PC-3 (cell line): Measurements from ENCODE around the gene EFCAB9. TPM values are rescaled to one million over a fixed set of nuclear protein-coding genes. Genes with fewer than 3 reads are reported as not detected.

Experiments
- ATAC-seq: fragments of 200-7000 bp; cut with Tn5 transposase; 2 replicates; pipeline ENCODE4 v1.9.1; 2020; ENCODE audit warnings: mild to moderate bottlenecking, moderate library complexity
- BruUV-seq: library from RNA; stranded (reverse); fragments of 400-500 nt; replicated peaks from 2 replicates; lab custom pipeline; 2021; lab: Mats Ljungman, UMichigan
- CTCF ChIA-PET: fragments of 300-600 bp; sonication (Branson Sonifier 250); formaldehyde crosslinking; loops from one replicate; lab custom pipeline; 2022; ENCODE audit warnings: antibody characterized with exemption; lab: Charles Lee
- POLR2A ChIA-PET: fragments of 300-600 bp; sonication (Branson Sonifier 250); formaldehyde crosslinking; loops from one replicate; lab custom pipeline; 2022; ENCODE audit warnings: antibody characterized with exemption; ENCODE audit not compliant: unreplicated experiment; lab: Charles Lee
- DNase-seq: peaks from one replicate; pipeline ENCODE4 v3.0.0-alpha.2; 2015
- H2AFZ ChIP-seq: fragments of 300-600 bp; sonication (generic); 2 replicates; pipeline ENCODE4 v1.6.0; 2016; ENCODE audit warnings: antibody characterized with exemption, low read length
- H3F3A ChIP-seq: fragments of 300-600 bp; sonication (generic); one replicate; pipeline ENCODE4 v1.6.0; 2017; ENCODE audit warnings: antibody characterized with exemption, low read length, control low read depth, mild to moderate bottlenecking; ENCODE audit not compliant: unreplicated experiment
- H3K27ac ChIP-seq: fragments of 300-600 bp; sonication (generic); 2 replicates; pipeline ENCODE4 v1.5.1; 2016; ENCODE audit warnings: mild to moderate bottlenecking, low read length
- H3K27me3 ChIP-seq: fragments of 300-600 bp; sonication (generic); 2 replicates; pipeline ENCODE4 v1.6.1; 2016; ENCODE audit warnings: low read length, mixed read lengths
- H3K36me3 ChIP-seq: fragments of 300-600 bp; sonication (generic); 2 replicates; pipeline ENCODE4 v1.6.1; 2016; ENCODE audit warnings: low read depth, mixed run types, low read length, mixed read lengths
- H3K4me1 ChIP-seq: fragments of 300-600 bp; sonication (generic); 2 replicates; pipeline ENCODE4 v1.5.1; 2016; ENCODE audit warnings: low read length; ENCODE audit not compliant: insufficient read depth
- H3K4me2 ChIP-seq: fragments of 300-600 bp; sonication (generic); 2 replicates; pipeline ENCODE4 v1.6.0; 2016; ENCODE audit warnings: low read length
- H3K4me3 ChIP-seq: fragments of 300-600 bp; sonication (generic); 2 replicates; pipeline ENCODE4 v1.5.1; 2016; ENCODE audit warnings: mild to moderate bottlenecking, low read length, mixed read lengths
- H3K79me2 ChIP-seq: fragments of 300-600 bp; sonication (generic); 2 replicates; pipeline ENCODE4 v1.6.1; 2017; ENCODE audit warnings: low read length, mixed read lengths
- H3K9ac ChIP-seq: fragments of 300-600 bp; sonication (generic); 2 replicates; pipeline ENCODE4 v1.6.0; 2016; ENCODE audit warnings: mild to moderate bottlenecking, low read length
- H3K9me2 ChIP-seq: fragments of 300-600 bp; sonication (generic); replicated peaks from 2 replicates; pipeline ENCODE4 v1.6.1; 2016; ENCODE audit warnings: mixed run types, low read length, mixed read lengths
- H3K9me3 ChIP-seq: fragments of 300-600 bp; sonication (generic); 2 replicates; pipeline ENCODE4 v1.6.1; 2016; ENCODE audit warnings: low read length, mixed read lengths
- H4K20me1 ChIP-seq: fragments of 300-600 bp; sonication (generic); 2 replicates; pipeline ENCODE4 v1.6.1; 2016; ENCODE audit warnings: low read length, mixed read lengths
- EZH2 ChIP-seq: fragments of 300-600 bp; sonication (generic); IDR thresholded peaks from one replicate; pipeline ENCODE4 v1.6.1; 2017; ENCODE audit warnings: antibody characterized with exemption, mild to moderate bottlenecking, low read length; ENCODE audit not compliant: unreplicated experiment
- EZH2phosphoT487 ChIP-seq: fragments of 300-600 bp; sonication (generic); IDR thresholded peaks from 2 replicates; pipeline ENCODE4 v1.6.1; 2018; ENCODE audit warnings: mild to moderate bottlenecking, antibody characterized with exemption, low read length, borderline replicate concordance
- intact Hi-C: fragments of 100-400 bp; cut with micrococcal nuclease; formaldehyde crosslinking; loops from 2 replicates; pipeline ENCODE4 v1.9.0; 2023
- total RNA-seq: library from RNA; depleted of rRNA; stranded (reverse); fragments of >200 nt; gene quantifications from 2 replicates; pipeline ENCODE4 v1.2.3, GENCODE V29; 2014
- TF ChIP-seq, protein P1 (sequence below): fragments of 300-600 bp; sonication (generic); conservative IDR thresholded peaks from 2 replicates; pipeline ENCODE4 v1.5.1; 2017; ENCODE audit warnings: antibody characterized with exemption, low read depth, mild to moderate bottlenecking, low read length

EFCAB9 gene
- total RNA-seq, 1 experiment from 2014 or later: not detected

DNA sequence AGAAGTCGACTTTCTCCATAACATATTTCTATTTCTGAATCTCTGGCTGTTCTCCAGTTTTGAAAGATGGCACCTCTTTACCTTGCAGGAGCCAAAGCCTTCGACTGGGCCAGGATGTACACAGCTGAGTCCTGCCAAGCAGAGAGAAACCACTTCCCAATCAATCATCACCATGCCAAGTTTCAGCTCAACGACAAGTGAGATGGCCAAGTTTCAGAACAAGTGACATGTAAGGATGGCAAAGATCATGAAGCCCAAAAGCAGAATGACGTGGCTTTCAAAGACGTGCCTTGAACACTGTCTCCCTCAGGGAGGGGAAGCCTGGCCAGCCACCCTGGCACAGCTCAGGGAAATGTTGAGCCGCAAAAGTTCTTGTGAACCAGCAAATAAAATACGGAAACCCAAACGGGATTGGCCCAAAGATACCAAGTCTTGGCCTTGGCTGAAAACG, 23.7 kb upstream of the EFCAB9 start:
- BruUV-seq: no TSS peak
- TF ChIP-seq, protein P1, sequence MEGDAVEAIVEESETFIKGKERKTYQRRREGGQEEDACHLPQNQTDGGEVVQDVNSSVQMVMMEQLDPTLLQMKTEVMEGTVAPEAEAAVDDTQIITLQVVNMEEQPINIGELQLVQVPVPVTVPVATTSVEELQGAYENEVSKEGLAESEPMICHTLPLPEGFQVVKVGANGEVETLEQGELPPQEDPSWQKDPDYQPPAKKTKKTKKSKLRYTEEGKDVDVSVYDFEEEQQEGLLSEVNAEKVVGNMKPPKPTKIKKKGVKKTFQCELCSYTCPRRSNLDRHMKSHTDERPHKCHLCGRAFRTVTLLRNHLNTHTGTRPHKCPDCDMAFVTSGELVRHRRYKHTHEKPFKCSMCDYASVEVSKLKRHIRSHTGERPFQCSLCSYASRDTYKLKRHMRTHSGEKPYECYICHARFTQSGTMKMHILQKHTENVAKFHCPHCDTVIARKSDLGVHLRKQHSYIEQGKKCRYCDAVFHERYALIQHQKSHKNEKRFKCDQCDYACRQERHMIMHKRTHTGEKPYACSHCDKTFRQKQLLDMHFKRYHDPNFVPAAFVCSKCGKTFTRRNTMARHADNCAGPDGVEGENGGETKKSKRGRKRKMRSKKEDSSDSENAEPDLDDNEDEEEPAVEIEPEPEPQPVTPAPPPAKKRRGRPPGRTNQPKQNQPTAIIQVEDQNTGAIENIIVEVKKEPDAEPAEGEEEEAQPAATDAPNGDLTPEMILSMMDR: no peak
- TF ChIP-seq EZH2 (no peak), EZH2phosphoT487 (no peak)
- H3K27ac ChIP-seq: no peak overlapping the region
- ChIA-PET POLR2A (no interaction called here), CTCF (no interaction called here)
- intact Hi-C loops: no loop called here
- H3K79me2 ChIP-seq: peaks cover 34% of the 10 kb centered on the region
- no peak overlapping the region for H2AFZ ChIP-seq
- H3K27me3 ChIP-seq: no peaks in the 10 kb centered on the region
- no peaks in the 10 kb centered on the region for H3K36me3 ChIP-seq
- no peak overlapping the region for H3K4me3 ChIP-seq
- H3K4me2 ChIP-seq: no peak overlapping the region
- no peak for ATAC-seq
- no peak overlapping the region for H3K9ac ChIP-seq
- no peaks in the 10 kb centered on the region for H3F3A ChIP-seq
- no peaks in the 10 kb centered on the region for H3K9me3 ChIP-seq
- no peak for DNase-seq
- no peaks in the 10 kb centered on the region for H3K9me2 ChIP-seq
- H3K4me1 ChIP-seq: peaks cover 21% of the 10 kb centered on the region
- H4K20me1 ChIP-seq: peaks cover 11% of the 10 kb centered on the region; the same call in 1 of the 2 replicates

DNA sequence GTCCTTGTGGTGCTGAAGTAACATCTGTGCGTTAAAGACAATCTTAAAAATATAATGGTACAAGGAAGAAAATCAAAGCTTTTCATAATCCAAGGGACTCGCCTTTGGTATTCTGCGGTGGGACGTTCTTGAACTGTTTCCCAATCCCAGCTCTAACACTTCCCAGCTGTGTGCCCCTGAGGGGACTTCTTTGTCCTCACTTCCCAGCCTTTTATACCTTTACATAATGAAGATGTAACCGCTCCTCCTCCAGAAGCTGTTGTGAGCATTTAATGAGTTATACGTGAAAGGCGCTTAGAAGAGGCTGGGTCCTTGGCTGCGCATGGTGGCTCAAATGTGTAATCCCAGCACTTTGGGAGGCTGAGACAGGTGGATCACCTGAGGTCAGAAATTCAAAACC, 22.9 kb upstream of the EFCAB9 start:
- Histone ChIP-seq H3K9ac (no peak overlapping the region), H2AFZ (no peak overlapping the region), H3K4me3 (no peak overlapping the region), H3K4me2 (no peak overlapping the region), H3K79me2 (peaks cover 41% of the 10 kb centered on the region), H3K9me2 (no peaks in the 10 kb centered on the region), H3K4me1 (peaks cover 26% of the 10 kb centered on the region), H3F3A (no peaks in the 10 kb centered on the region), H3K27ac (no peak overlapping the region), H4K20me1 (peaks cover 11% of the 10 kb centered on the region; the same call in 1 of the 2 replicates), H3K27me3 (no peaks in the 10 kb centered on the region), H3K9me3 (no peaks in the 10 kb centered on the region), H3K36me3 (no peaks in the 10 kb centered on the region)
- DNase-seq (no peak), ATAC-seq (no peak)
- no TSS peak for BruUV-seq
- TF ChIP-seq EZH2 (no peak), EZH2phosphoT487 (no peak)
- TF ChIP-seq, protein P1: no peak
- intact Hi-C loops: no loop called here
- ChIA-PET CTCF (no interaction called here), POLR2A (no interaction called here)

DNA sequence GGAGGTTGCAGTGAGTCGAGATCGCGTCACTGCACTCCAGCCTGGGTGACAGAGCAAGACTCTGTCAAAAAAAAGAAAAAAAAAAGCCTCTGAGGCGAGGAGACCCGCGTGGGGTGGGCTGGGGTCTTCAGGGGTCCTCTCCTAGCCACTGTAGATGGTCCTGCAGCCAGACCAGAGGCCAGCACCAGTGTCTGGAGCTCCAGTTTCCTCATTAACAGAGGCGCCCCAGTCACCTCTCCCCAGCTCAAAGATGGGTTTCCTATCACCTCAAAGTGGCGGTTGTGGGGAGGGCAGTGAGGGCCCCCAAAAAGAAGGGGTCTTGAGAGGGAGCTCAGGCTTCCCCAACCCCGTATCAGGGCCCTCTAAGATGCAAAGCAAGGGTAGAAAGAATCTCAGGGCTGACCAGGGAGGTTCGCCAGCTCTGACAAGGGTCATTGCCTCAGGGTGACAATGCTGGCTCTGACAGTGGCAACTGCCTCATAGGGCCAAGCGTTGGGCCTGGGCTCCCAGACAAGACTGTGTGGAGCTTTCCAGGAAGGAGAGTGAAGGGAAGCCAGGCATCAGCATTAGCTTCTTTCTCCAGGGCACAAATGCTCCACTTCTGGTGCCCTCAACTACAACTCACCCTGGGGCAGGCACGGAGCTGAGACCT, 20.9 kb upstream of the EFCAB9 start:
- no peak overlapping the region for H2AFZ ChIP-seq
- peaks cover 8% of the 10 kb centered on the region; the same call in 1 of the 2 replicates for H4K20me1 ChIP-seq
- peak overlapping the region; percentile 22 for H3K27ac ChIP-seq
- ChIA-PET CTCF (interaction anchor here (1.0 to 1.8 kb wide), 2 partner anchors 13 to 15 kb away, joined by 3 to 6 read pairs; partner anchors contain the start of gene STK10), POLR2A (no interaction called here)
- no peaks in the 10 kb centered on the region for H3K36me3 ChIP-seq
- ATAC-seq (peak; percentile 48), DNase-seq (peak; percentile 55)
- H3K9ac ChIP-seq: no peak overlapping the region
- BruUV-seq: no TSS peak
- H3K9me3 ChIP-seq: no peaks in the 10 kb centered on the region
- no peak for TF ChIP-seq EZH2
- TF ChIP-seq, protein P1: no peak
- no peak for TF ChIP-seq EZH2phosphoT487
- intact Hi-C loops: no loop called here
- peaks cover 51% of the 10 kb centered on the region for H3K79me2 ChIP-seq
- H3K4me1 ChIP-seq: peaks cover 26% of the 10 kb centered on the region
- no peaks in the 10 kb centered on the region for H3K9me2 ChIP-seq
- no peaks in the 10 kb centered on the region for H3F3A ChIP-seq
- H3K4me3 ChIP-seq: no peak overlapping the region
- H3K4me2 ChIP-seq: peak overlapping the region; percentile 24
- no peaks in the 10 kb centered on the region for H3K27me3 ChIP-seq
